Activated CD8-positive, alpha-beta memory T cell treated with anti-CD3 and anti-CD28 coated beads for 48 hours (primary cell): ENCODE data around the gene MSH5.
"Not testable (repeated sequence)": the region's sequence is repeated elsewhere in the genome, so short reads cannot be mapped to it uniquely, and the experiment has no call there.

Experiments used
- DNase-seq, 3 experiments: peaks; one replicate each; pipeline ENCODE4 v3.0.0-alpha.2; 2020; ENCODE audit warnings: low read depth in 2 of 3, low spot score in 2 of 3

MSH5 gene

DNA sequence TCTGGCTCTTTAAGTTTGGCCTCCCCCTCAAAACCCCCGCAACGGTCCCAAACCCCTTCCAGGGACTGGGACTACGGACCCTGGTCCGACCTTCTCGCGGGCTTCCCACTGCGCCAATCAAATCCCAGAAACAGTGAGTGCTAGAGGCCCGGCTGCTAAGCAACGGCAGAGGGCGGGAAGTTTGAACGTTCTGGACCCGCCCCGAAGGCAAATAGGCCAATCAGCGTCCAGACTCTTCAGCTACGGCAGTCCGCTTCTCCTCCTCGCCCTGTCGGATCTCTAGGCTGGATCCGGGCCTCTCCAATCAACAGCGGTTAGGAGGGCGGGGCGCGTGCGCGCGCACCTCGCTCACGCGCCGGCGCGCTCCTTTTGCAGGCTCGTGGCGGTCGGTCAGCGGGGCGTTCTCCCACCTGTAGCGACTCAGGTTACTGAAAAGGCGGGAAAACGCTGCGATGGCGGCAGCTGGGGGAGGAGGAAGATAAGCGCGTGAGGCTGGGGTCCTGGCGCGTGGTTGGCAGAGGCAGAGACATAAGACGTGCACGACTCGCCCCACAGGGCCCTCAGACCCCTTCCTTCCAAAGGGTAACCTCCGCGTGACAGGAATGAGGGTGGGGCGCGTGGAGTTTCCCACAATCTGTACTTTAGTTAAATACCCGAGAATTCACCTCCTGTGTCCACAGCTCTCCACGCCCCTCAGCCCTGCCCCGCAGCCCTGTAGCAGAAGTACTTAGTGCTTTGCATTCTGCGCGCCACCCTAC, at the start of gene MSH5:
TSS of gene MSH5 (plus strand) at position 367 of the 758 bp plus-strand sequence. CDS start 462 bp downstream, outside the sequence.
- DNase-seq: peak; percentile 86 to 96 (median 89)

DNA sequence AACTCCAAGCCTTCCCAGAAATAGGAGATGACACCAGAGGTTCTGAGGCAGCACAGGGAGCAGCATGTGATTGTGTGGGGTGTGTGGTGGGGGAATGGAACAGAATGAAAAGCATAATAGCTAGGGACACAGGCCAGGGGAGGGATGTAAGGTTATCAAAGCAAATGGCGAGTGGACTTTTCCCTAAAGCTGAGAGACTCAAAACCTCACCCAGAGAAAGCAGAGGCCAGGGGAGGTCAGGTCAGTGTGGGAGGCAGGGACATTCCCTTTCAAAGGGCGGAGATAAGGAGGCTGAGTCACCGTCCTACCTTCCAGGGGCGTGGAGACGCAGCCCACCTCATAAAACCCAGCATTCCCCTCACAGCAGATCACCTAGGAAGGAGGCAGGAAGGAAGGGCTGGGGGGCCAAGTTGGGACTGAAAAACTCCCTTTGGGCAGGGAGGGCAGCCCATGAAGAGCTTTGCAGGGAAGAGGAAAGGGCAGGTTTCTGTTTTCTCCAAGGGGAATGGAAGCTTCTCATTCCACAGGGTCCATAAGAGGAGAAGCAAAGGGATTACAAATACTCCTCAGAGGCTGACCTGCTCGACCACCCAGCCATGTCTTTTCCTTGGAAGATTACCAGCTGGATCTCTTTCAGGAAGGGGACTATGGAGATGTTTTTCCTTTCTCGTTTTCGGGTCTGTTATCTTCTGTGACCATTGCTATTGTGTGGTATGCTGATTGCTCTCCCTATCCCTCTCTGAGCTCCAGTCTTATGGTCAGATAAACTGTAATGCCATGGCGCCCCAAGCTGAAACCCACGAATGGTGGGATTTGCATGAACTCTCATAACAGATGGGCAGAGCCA, 49.4 kb upstream of the MSH5 start:
- DNase-seq: no peak

DNA sequence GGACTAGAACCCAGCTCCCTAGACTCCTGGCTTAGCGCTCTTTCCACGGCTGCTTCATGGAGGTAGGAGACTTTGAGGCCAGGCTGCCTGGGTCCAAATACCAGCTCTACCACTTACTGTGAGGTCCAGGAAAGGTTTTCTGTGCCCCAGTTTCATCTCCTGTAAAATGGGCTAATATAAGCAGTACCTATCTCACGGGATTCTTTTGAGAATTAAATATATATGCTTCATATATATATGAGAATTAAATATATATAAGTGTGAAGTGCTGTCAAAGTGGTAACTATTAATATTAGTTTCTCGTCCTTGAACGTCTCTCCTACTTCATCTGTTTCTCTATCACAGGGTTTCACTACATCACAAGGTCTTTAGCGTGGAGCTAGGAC, 48.7 kb upstream of the MSH5 start:
- DNase-seq: no peak

DNA sequence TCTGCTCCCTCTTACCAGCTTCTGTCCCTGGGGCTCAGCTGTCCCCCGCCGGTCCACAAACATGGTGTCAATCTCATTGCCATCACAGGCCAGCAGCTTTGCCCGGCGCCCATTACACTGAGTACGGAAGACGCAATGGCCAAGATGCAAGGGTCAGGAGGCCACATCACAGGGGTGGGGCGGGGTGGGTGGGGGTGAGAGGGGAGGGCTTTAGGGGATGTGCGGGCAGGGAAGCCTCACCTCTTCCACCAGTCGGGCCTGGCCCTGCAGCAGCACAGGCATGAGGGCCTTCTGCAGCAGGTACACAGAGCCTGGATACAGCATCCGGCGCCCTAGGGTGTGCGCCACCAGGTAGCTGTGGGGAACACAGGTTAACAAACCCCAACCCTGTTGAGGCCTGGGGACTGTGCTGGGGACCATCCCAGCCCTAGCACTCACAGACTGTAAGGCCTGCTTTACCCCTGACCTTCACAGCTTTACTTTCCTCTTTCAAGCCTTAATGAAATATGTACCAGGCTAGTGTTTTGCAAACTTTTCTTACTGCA, 48.2 kb upstream of the MSH5 start:
- no peak for DNase-seq

DNA sequence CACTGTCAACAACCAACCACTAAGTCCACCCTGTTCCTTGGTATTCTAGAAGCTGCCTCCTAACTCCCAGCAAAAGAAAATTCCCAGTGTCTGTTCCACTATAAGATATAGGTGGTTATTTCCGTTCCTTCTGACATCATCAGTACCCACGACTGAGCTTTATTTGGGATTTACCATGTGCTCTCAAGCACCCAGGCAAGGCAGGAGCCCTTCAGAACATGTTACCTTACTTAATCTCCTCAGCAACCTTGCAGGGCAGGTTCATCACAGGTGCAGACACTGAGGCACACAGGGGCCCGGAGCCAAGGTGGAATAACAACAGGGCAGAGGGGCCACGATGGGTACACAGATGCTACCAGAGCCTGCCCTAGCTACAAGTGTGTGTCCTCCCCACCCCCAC, 47.5 kb upstream of the MSH5 start:
- DNase-seq: no peak

DNA sequence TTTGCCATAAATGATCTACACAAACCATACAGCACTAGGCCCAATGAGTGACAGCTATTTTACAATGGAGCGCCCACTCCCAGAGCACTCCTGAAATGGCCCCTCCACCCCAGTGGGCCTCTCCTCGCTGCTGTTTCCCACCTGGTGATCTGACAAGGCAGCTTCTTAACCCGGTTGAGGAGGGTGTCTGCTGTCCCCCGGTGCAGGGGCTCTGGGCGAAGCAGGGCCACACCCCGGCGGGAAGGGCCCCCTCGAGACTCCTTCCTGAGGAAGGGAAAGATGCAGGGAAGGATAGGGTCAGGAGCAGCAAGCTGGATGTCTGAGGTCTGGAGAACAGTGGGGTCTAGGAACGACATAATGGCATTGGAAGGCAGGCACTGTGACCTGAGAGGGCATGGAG, 46.9 kb upstream of the MSH5 start:
- DNase-seq: no peak

DNA sequence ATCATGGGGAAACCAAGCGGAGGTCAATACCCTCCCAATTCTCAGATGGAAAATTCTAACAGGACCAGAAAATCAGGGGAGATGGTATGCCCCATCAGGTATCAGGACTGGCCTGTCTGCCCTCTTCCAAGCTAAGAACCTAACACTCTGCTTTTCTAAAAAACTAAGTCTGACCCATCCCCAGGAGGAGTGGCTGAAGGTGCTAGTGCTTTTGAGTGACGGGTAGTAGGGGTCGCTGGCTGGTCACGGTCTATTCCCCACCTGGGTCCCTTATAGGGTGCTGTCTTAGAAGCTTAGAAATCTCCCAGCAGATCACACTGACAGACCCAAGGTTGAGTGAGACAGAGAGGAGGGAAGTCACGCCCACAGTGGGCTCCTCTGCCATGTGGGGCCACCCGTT, 46.3 kb upstream of the MSH5 start:
- no peak for DNase-seq

DNA sequence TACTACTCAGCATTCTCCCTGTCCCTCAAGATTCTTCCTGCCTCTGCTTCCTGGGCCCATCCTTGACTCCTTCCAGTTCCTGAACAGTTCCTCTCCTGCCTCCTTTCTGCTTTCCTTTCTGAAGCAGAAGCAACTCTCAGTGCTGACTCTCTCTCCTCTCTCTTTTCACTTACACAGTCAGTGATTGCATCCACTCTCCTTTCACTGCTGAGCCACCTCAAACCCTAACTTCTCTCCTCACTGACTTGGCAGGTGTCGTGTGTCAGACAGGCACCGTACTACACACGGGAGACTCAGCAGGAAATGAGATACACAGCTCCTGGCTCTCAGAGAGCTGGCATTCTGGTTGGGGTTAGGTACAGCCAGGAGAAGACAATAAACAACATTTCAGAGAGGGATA, 42.2 kb upstream of the MSH5 start:
- DNase-seq: no peak

DNA sequence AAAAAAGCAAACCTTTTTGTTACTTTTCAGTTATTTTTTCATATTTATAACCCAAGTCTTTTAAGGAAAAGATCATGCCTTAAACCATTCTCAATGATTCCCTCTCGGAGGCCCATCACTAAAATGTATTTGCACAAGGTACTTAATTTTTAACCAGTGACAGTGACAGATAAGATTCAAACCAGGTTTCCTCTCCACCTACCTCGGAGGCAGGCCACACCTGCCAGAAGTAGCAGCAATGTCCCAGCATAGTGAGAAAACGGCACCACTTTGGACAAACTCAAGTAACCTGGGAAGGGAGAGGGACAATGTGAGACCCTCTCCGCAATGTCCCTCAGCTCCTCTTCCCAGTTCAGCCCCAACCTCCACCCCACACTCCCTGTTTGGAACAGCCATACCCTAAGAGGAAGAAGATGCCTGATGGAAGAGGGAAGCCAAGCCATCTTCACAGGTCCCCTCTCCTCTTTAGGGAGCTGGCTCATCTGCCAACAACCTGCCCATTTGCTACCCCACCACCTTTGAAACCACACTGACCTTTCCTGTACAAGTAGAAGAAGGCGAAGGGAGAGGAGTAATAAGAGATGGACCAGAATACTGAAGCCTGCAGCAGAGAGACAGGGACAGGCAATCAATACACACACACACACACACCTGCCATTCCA, 38.9 kb upstream of the MSH5 start:
- DNase-seq: no peak

DNA sequence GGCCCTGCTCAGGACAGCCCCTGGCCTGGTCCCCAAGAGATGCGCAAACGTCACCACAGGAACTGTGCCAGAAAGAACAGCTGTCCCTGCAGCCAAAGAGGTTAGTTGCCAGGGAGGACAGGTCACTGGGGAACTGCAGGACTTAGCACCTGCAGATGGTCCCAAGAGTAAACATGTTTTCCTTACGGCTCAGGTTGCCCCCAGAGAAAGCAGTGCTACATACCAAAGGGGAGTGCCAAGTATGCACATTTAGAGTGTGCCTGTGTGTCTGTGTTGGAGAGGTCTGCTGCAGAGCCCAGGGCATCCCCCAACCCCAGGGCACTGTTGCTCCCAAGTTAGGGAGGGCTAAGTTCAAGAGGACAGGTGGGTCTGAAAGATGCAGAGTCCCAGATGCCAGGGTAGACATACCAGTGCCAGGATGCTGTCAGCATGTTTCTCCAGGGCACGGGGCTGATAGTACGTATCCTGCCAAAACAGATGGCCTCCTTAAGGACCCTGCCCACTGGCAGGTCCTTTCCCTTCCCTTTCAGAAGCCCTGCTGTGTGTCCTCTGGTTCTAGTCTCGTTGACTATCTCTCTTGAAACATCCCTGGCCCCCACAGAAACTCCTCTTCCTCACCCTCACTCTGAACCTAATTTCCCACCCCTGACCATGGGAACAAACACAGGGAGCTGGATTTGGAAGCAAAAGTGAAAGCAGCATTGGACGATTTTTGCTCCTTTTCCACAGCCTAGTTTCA, 38.0 kb upstream of the MSH5 start:
- no peak for DNase-seq

DNA sequence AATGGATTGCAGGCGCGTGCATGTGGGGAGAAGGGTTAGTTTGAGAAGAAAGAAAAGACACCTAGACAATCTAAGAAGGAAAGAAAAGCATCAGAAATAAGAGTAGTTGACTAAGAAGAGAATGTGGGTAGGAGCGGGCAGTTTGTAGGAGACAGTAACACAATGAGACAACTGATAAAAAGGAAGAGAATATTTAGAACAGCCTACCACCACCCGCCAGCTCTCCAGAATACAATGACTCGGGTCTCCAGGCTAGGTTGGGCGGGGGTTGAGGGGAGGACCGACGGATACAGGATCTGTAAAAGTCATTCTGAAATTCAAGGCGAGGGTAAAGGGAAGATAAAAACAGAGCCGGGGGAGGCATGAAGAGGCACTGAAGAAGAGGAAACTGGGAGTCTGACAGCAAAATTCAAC, 37.4 kb upstream of the MSH5 start:
- DNase-seq: no peak

DNA sequence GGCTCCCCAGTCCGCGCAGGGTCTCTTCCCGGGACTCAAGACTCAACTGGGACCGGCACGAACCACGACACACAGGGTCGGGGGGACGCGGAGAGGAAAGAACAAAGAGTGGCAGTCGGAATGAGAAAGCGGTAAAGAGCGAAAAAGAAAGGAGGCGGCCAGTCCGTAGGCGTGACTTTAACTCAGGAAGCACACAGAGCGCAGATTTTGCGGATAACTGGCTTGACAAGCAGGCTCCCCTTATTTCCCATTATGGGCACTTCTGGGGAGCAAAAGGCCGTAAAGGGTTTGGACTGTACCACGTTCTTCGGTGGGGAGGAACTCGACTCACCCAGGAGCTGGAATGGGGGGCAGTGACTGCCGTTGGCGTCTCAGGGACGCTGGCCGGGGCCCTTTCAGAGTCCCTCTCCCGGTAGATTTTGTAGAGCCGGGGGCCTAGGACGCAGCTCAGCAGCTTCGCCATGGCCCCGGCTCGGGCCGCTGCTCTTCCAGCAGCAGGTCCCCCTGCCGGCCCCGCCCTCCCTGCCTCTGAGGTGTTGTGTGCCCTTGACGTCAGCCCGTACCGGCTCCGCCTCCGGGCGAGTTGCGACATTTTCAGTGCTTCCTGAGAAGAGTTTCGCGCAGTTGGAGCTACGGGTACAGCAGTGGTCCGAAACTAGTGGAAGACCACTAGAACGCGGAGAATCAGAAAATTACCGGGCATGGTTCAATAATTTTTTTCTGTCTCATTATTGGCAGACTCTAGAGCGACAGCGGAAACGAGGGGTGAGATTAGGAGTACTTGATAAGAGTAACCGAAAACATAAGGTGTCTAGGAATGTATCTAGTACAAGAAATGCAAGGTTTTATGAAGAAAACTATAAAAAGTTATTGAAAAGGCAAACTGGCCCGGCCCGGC, 36.7 kb upstream of the MSH5 start, which contains the start of gene ABHD16A:
TSS of gene ABHD16A (minus strand) at position 506 of the 898 bp plus-strand sequence. CDS start at position 463, 43 bp downstream.
- peak; percentile 92 to 96 (median 93) for DNase-seq

DNA sequence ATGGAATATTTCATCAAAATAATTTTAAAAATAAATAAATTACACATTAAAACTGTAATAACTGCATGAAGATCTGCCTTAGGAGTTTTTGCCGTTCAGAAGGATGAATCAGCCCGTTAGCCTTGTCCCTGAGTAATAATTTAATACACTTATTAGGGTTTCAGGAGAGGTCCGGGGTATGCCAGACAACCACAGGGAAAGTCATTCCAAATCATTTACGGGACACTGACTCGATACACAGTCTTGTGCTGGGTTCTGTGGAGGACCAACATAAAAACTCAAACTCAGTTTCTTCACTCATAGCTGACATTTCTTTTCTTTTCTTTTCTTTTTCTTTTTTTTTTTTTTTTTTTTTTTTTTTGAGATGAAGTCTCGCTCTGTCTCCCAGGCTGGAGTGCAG, 33.9 kb upstream of the MSH5 start:
- no peak for DNase-seq

DNA sequence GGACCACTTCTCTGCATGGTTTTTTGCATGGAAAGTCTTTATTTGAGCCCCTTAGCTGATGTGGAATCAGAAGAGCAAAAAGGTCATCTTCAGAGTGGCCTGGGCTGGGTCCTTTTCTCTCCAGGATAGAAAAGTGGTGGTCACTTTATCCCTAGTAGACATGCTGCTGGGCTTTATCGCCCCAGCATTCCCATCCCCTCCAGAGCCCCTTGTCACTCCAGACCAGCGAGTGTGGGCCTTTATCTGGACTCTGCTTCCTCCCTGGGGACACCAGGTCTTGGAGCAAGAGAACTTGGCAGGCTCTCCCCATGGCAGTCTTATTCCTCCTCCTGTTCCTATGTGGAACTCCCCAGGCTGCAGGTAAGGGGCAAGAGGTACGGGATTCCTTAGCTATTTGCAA, 33.2 kb upstream of the MSH5 start, which contains the start of gene LY6G6F:
TSS of gene LY6G6F (plus strand) at position 268 of the 400 bp plus-strand sequence. CDS start at position 309, 41 bp downstream.
- no peak for DNase-seq

DNA sequence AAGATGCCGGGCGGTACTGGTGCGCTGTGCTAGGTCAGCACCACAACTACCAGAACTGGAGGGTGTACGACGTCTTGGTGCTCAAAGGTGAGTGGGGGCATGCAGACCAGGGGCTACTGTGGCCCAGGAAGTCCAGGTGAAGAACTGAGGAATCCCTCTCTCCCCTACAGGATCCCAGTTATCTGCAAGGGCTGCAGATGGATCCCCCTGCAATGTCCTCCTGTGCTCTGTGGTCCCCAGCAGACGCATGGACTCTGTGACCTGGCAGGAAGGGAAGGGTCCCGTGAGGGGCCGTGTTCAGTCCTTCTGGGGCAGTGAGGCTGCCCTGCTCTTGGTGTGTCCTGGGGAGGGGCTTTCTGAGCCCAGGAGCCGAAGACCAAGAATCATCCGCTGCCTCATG, 32.1 kb upstream of the MSH5 start:
- DNase-seq: no peak

DNA sequence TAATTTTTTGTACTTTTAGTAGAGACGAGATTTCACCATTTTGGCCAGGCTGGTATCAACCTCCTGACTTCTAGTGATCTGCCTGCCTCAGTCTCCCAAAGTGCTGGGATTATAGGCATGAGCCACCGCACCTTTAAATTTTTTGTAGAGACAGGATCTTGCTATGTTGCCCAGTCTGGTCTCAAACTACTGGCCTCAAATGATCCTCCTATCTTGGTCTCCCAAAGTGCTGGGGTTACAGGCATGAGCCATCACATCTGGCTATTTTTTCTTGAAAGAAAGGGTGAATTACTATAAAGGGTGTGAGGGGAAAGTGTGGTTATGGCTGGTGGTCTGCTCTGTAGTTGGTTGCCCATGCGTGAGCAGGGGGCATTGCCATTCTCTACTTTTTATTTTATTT, 31.6 kb upstream of the MSH5 start:
- DNase-seq: no peak

DNA sequence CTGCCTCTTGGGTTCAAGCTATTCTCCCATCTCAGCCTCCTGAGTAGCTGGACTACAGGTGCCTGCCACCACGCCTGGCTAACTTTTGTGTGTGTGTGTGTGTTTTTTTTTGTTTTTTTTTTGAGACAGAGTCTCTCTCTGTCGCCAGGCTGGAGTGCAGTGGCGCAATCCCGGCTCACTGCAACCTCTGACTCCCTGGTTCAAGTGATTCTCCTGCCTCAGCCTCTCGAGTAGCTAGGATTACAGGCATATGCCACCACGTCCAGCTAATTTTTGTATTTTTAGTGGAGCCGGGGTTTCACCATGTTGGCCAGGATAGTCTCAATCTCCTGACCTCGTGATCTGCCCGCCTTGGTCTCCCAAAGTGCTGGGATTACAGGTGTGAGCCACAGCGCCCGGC, 30.6 kb upstream of the MSH5 start:
- DNase-seq: not testable (repeated sequence)

DNA sequence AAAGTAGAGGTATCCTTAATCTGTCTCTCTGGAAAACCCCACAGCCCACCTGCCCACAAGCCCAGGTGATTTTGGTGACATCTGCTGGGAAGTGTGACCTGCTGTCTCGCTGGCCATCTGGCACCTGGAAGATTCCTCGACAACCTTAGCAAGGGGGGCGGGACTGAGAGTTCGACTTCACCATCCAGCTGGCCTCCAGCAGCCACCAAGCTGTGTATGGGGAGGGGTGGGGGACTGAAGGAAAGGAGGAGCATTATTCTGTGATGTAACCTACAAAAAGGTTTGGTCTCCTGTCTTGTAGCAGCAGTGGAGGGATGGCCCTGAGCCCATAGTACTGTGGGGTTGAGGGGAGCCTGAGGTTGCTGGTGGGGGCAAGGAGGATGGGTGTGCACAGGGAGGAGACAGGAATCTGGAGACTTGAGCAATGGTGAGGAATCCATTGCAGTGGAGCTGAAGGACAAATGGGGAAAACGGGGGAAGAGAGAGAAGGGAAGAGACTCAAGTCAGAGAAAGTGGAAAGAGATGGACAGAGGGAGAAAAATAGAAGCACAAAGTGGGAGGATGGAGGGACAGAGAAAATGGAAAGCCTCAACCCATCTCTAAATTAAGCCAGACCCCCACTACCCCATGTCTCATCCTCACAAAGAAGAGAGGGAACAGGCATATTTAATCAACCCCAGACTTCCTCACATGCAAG, 29.1 kb upstream of the MSH5 start:
- no peak for DNase-seq

DNA sequence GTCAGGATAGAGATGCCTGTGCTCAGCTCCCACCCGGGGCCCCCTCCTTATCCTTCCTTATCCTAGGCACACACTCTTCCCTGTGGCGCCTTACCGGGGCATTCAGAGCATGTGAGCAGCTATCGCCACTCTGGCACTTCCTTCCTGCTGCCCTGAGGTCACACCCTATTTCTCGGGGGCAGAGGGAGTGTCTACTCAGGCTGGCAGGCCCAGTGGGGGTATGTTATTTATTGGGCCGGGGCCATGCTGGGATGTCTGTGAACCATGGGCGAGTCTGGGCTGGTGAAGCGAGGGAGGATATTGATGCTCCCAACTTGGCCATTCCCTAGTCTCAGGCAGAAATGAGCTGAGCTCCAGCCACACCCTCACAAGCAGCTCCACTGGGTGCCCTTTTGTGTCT, 28.6 kb upstream of the MSH5 start:
- no peak for DNase-seq
